PC-9 (cell line): ENCODE data around the gene SPATA31C1.

Experiments used
- CTCF ChIP-seq: fragments of 200-600 bp; sonication (generic); conservative IDR thresholded peaks from 2 replicates; pipeline ENCODE4 v1.6.1; 2017; ENCODE audit warnings: mixed run types, antibody characterized with exemption, mild to moderate bottlenecking, moderate library complexity
- EZH2 ChIP-seq: fragments of 200-600 bp; sonication (generic); IDR thresholded peaks from 2 replicates; pipeline ENCODE4 v1.8.0; 2017; ENCODE audit warnings: antibody characterized with exemption, low read depth

DNA sequence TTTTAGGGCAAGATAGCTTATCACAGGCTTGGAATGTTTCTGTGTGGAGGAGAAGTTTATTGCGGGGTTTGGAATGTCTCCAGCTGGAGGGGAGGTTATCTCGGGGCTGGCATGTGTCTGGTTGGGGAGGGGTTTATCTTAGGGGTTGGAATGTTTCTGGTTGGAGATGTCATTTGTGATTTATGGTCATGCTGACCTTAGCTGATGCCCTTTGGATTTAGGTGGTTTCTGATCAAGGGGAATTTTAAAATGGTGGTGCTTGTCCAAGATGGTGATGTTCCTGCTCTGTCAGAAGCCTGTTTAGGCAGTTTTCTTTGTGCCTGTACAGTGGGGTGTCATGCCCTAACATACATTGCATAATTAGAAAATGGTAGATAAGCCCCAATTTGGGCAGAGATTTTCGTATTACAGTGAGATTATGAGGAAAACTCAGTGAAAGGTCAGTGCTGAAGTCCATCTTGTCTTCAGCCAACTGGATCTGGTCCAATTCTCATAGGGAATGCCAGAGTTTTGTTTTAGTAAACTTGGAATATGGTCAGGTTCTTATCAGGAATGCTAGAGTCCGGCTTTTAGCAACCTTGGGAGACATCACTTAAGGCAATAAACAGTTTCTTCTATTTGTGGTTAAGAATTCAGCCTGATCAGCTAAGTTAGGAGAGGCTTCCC, 42.3 kb downstream of the SPATA31C1 start:
- TF ChIP-seq CTCF (no peak), EZH2 (no peak)
